K562 (cell line): ENCODE data around the gene FRRS1L. TPM values are rescaled to one million over a fixed set of nuclear protein-coding genes. Genes with fewer than 3 reads are reported as not detected.

Experiments used
- CGGBP1 ChIP-seq: fragments of 250-450 bp; sonication (Bioruptor Pico); IDR thresholded peaks from 2 replicates; pipeline ENCODE4 v1.9.0; 2021; ENCODE audit warnings: mild to moderate bottlenecking
- CTBP1 ChIP-seq: fragments of 450-650 bp; IDR thresholded peaks from 2 replicates; pipeline ENCODE4 v1.6.1; 2016; ENCODE audit warnings: borderline replicate concordance
- CTCF ChIP-seq, 3 experiments: IDR thresholded peaks in 2 of 3; conservative IDR thresholded peaks in 1 of 3; 2 replicates each; pipeline ENCODE4 v1.5.1; 2011 to 2012; ENCODE audit warnings: low read length in 3 of 3, mild to moderate bottlenecking in 3 of 3, control low read depth in 2 of 3, improper control_type of control experiment in 1 of 3, inconsistent platforms in 1 of 3, low read depth in 1 of 3, mixed read lengths in 1 of 3, moderate library complexity in 1 of 3; ENCODE audit not compliant: insufficient read depth in 2 of 3
- EP300 ChIP-seq: IDR thresholded peaks from 2 replicates; pipeline ENCODE4 v1.6.1; 2012; ENCODE audit warnings: low read length, improper control_type of control experiment
- ETV5 ChIP-seq: sonication (generic); formaldehyde crosslinking; IDR thresholded peaks from 2 replicates; pipeline ENCODE4 v1.4.0; 2020; ENCODE audit warnings: low read depth, mild to moderate bottlenecking, missing genetic modification reagents
- GABPA ChIP-seq: fragments of 200-800 bp; sonication (Bioruptor generic); conservative IDR thresholded peaks from 2 replicates; pipeline ENCODE4 v1.6.1; 2016; ENCODE audit warnings: low read depth, missing genetic modification characterization, missing compliant biosample characterization
- GABPB1 ChIP-seq: sonication (generic); formaldehyde crosslinking; IDR thresholded peaks from 2 replicates; pipeline ENCODE4 v1.8.0; 2022; ENCODE audit warnings: mild to moderate bottlenecking, missing genetic modification reagents
- HEY1 ChIP-seq: fragments of 250-450 bp; sonication (Bioruptor Pico); IDR thresholded peaks from 2 replicates; pipeline ENCODE4 v1.5.0; 2020; ENCODE audit warnings: mild to moderate bottlenecking, moderate library complexity, borderline replicate concordance
- HMBOX1 ChIP-seq: sonication (generic); IDR thresholded peaks from 2 replicates; pipeline ENCODE4 v1.6.1; 2016
- LCOR ChIP-seq: sonication (generic); formaldehyde crosslinking; IDR thresholded peaks from 2 replicates; pipeline ENCODE4 v1.8.0; 2022; ENCODE audit warnings: mild to moderate bottlenecking, missing genetic modification reagents
- MED1 ChIP-seq: sonication (generic); formaldehyde crosslinking; IDR thresholded peaks from 2 replicates; pipeline ENCODE4 v1.8.1; 2023; ENCODE audit warnings: missing genetic modification reagents, borderline replicate concordance
- NEUROD1 ChIP-seq: fragments of 150-350 bp; IDR thresholded peaks from 2 replicates; pipeline ENCODE4 v1.6.1; 2014; ENCODE audit warnings: borderline replicate concordance, low read length, low read depth; ENCODE audit not compliant: partially characterized antibody
- NONO ChIP-seq, 2 experiments: fragments of 200-400 bp in 1 of 2; fragments of 450-650 bp in 1 of 2; formaldehyde crosslinking in 1 of 2; IDR thresholded peaks; 2 replicates each; pipeline ENCODE4 v1.6.1; 2017; ENCODE audit warnings: low read depth in 2 of 2, mild to moderate bottlenecking in 2 of 2, moderate library complexity in 2 of 2, low read length in 1 of 2
- NUFIP1 ChIP-seq: fragments of 450-650 bp; IDR thresholded peaks from 2 replicates; pipeline ENCODE4 v1.6.1; 2018; ENCODE audit not compliant: partially characterized antibody
- PKNOX1 ChIP-seq: fragments of 450-650 bp; IDR thresholded peaks from 2 replicates; pipeline ENCODE4 v1.6.1; 2016
- RFX7 ChIP-seq: fragments of 250-450 bp; sonication (Bioruptor Pico); IDR thresholded peaks from 2 replicates; pipeline ENCODE4 v1.5.1; 2021; ENCODE audit warnings: mild to moderate bottlenecking
- SMARCA4 ChIP-seq: fragments of 450-650 bp; IDR thresholded peaks from 2 replicates; pipeline ENCODE4 v1.6.1; 2016
- SMARCE1 ChIP-seq: fragments of 450-650 bp; IDR thresholded peaks from 2 replicates; pipeline ENCODE4 v1.7.1; 2016; ENCODE audit warnings: mild to moderate bottlenecking
- SMC3 ChIP-seq: conservative IDR thresholded peaks from 2 replicates; pipeline ENCODE4 v1.6.1; 2011; ENCODE audit warnings: low read depth, low read length, improper control_type of control experiment; ENCODE audit not compliant: insufficient read depth
- SOX6 ChIP-seq: fragments of 450-650 bp; IDR thresholded peaks from 2 replicates; pipeline ENCODE4 v1.6.1; 2014; ENCODE audit warnings: mild to moderate bottlenecking
- TEAD2 ChIP-seq: fragments of 450-650 bp; IDR thresholded peaks from 2 replicates; pipeline ENCODE4 v1.6.1; 2016; ENCODE audit warnings: missing genetic modification characterization, control low read depth, missing compliant biosample characterization
- ZBTB33 ChIP-seq: sonication (generic); formaldehyde crosslinking; IDR thresholded peaks from 2 replicates; pipeline ENCODE4 v1.8.1; 2023; ENCODE audit warnings: mild to moderate bottlenecking, missing genetic modification reagents
- ZNF507 ChIP-seq: conservative IDR thresholded peaks from 2 replicates; pipeline ENCODE4 v1.6.1; 2017; ENCODE audit warnings: missing genetic modification characterization, missing compliant biosample characterization
- ZNF75A ChIP-seq: fragments of 450-650 bp; formaldehyde crosslinking; IDR thresholded peaks from 2 replicates; pipeline ENCODE4 v1.4.0; 2020; ENCODE audit warnings: mild to moderate bottlenecking
- polyA plus RNA-seq, 8 experiments: library from polyadenylated mRNA; depleted of rRNA in 4 of 8; stranded (reverse) in 5 of 8; unstranded in 3 of 8; fragments of >200 nt; fragmentation: Nextera tagmentation in 2 of 8; fragmentation: Illumina TruSeq in 1 of 8; extraction: Ambion mirVana in 2 of 8; extraction: Trizol in 1 of 8; gene quantifications; 2 replicates each; pipeline versions ENCODE4 v1.2.1 to v1.2.3, GENCODE V29; 2011 to 2014; ENCODE audit warnings: inconsistent platforms in 1 of 8, missing spikeins in 1 of 8
- total RNA-seq, 7 experiments: library from RNA; depleted of rRNA in 6 of 7; stranded (reverse); fragments of >200 nt in 6 of 7; fragmentation: Illumina TruSeq in 2 of 7; extraction: Trizol in 2 of 7; gene quantifications; 2 replicates each; pipeline versions ENCODE4 v1.2.1 to v1.2.3, GENCODE V29; 2011 to 2021; ENCODE audit warnings: low replicate concordance in 1 of 7

Gene FRRS1L
- total and polyA plus RNA-seq, 9 of the 15 experiments (the other 6 are each of a cell fraction or from before 2014, with no cell fraction given) = under 0.01 to 0.04 (median 0.03) TPM; not detected in 5

GRCh38 chr9:109143881-109144562 is 23.0 kb downstream of the FRRS1L start (continued):
- TF ChIP-seq GABPB1 (CRISPR knock-in tag) (peak; percentile 80), NONO (IDR thresholded peaks at IDR 0.05; ENCODE audit: low read depth in 2 of 2, low read length in 1 of 2) (no peak), SMARCA4 (peak; percentile 64), LCOR (CRISPR knock-in tag) (0 out of 2 replicates have a peak, but pooled peaks have one; percentile 17), CGGBP1 (CRISPR knock-in tag) (no peak), SOX6 (peak; percentile 59), HMBOX1 (peak; percentile 84), PKNOX1 (peak; percentile 64), MED1 (no peak), HEY1 (CRISPR knock-in tag) (0 out of 2 replicates have a peak, but pooled peaks have one; percentile 58), RFX7 (CRISPR knock-in tag) (no peak), EP300 (peak; percentile 51), CTCF (IDR thresholded peaks at IDR 0.05 in 2 of 3, conservative IDR thresholded peaks at IDR 0.05 in 1 of 3; ENCODE audit: insufficient read depth in 2 of 3, low read depth in 1 of 3, low read length in 3 of 3) (peak; percentile 57 to 65 (median 58)), TEAD2 (tag) (no peak), SMARCE1 (no peak), NUFIP1 (no peak), ZNF75A (CRISPR knock-in tag) (no peak), SMC3 (0 out of 2 replicates have a peak, but pooled peaks have one; percentile 25), ZBTB33 (CRISPR knock-in tag) (peak; percentile 45), ZNF507 (tag) (no peak), CTBP1 (peak; percentile 74), NEUROD1 (no peak), GABPA (tag) (peak; percentile 80), ETV5 (CRISPR knock-in tag) (0 out of 2 replicates have a peak, but pooled peaks have one; percentile 29)
